Neuronal stem cell (in vitro differentiated cells): Measurements from ENCODE around the gene PRR16. TPM values are rescaled to one million over a fixed set of nuclear protein-coding genes. Genes with fewer than 3 reads are reported as not detected.

ENCODE experiments used
- DNase-seq: peaks from one replicate; pipeline ENCODE4 v3.0.0-alpha.2; 2013; ENCODE audit warnings: low spot score
- H2AFZ ChIP-seq: one replicate; pipeline ENCODE4 v1.6.1; 2013; ENCODE audit warnings: mild to moderate bottlenecking, low read length, inconsistent platforms
- H2AK5ac ChIP-seq: 2 replicates; pipeline ENCODE4 v1.6.1; 2013; ENCODE audit warnings: low read depth, mild to moderate bottlenecking, inconsistent platforms, low read length, moderate library complexity, mixed read lengths
- H2BK120ac ChIP-seq: 2 replicates; pipeline ENCODE4 v1.6.1; 2013; ENCODE audit warnings: low read depth, mild to moderate bottlenecking, inconsistent platforms, low read length, moderate library complexity, mixed read lengths
- H2BK12ac ChIP-seq: one replicate; pipeline ENCODE4 v1.6.1; 2013; ENCODE audit warnings: low read length, inconsistent platforms
- H2BK15ac ChIP-seq: 2 replicates; pipeline ENCODE4 v1.6.1; 2013; ENCODE audit warnings: mild to moderate bottlenecking, low read length, inconsistent platforms, mixed read lengths
- H2BK5ac ChIP-seq: one replicate; pipeline ENCODE4 v1.6.1; 2013; ENCODE audit warnings: inconsistent platforms, mild to moderate bottlenecking, low read length, moderate library complexity
- H3K14ac ChIP-seq: one replicate; pipeline ENCODE4 v1.6.1; 2013; ENCODE audit warnings: low read length, inconsistent platforms
- H3K18ac ChIP-seq: 2 replicates; pipeline ENCODE4 v1.6.1; 2013; ENCODE audit warnings: low read length, inconsistent platforms
- H3K23ac ChIP-seq: 2 replicates; pipeline ENCODE4 v1.6.1; 2013; ENCODE audit warnings: low read depth, mild to moderate bottlenecking, mixed read lengths, low read length, inconsistent platforms; ENCODE audit not compliant: poor library complexity
- H3K27ac ChIP-seq: replicated peaks from 3 replicates; pipeline ENCODE4 v1.5.1; 2013; ENCODE audit warnings: low read length, inconsistent platforms
- H3K27me3 ChIP-seq, 3 experiments: 2 replicates each; pipeline ENCODE4 v1.6.1; 2013; ENCODE audit warnings: low read length in 3 of 3, mild to moderate bottlenecking in 2 of 3, inconsistent platforms in 1 of 3, low read depth in 1 of 3, mixed read lengths in 1 of 3, moderate library complexity in 1 of 3; ENCODE audit not compliant: control insufficient read depth in 3 of 3, insufficient read depth in 3 of 3
- H3K36me3 ChIP-seq, 2 donors: replicated peaks in 1 of 2; 2 replicates each; pipeline ENCODE4 v1.6.1; 2013; ENCODE audit warnings: low read length in 2 of 2; ENCODE audit not compliant: control insufficient read depth in 2 of 2, insufficient read depth in 2 of 2
- H3K4ac ChIP-seq: 2 replicates; pipeline ENCODE4 v1.6.1; 2013; ENCODE audit warnings: inconsistent platforms, mild to moderate bottlenecking, low read length, moderate library complexity
- H3K4me1 ChIP-seq, 2 donors: 1 replicate in 1 of 2; 2 replicates in 1 of 2; pipeline ENCODE4 v1.6.1; 2013; ENCODE audit warnings: low read length in 2 of 2, low read depth in 1 of 2; ENCODE audit not compliant: control insufficient read depth in 2 of 2, insufficient read depth in 1 of 2
- H3K4me2 ChIP-seq: one replicate; pipeline ENCODE4 v1.6.1; 2013; ENCODE audit warnings: mild to moderate bottlenecking, low read length, inconsistent platforms; ENCODE audit not compliant: insufficient read depth, poor library complexity, severe bottlenecking
- H3K4me3 ChIP-seq, 2 donors: 2 replicates each; pipeline ENCODE4 v1.5.1; 2013; ENCODE audit warnings: low read length in 2 of 2, mild to moderate bottlenecking in 2 of 2, inconsistent platforms in 1 of 2, moderate library complexity in 1 of 2
- H3K79me1 ChIP-seq: one replicate; pipeline ENCODE4 v1.6.1; 2013; ENCODE audit warnings: low read depth, mild to moderate bottlenecking, inconsistent platforms, low read length, moderate library complexity
- H3K9ac ChIP-seq: one replicate; pipeline ENCODE4 v1.6.1; 2013; ENCODE audit warnings: mild to moderate bottlenecking, low read depth, low read length, inconsistent platforms; ENCODE audit not compliant: poor library complexity
- H3K9me3 ChIP-seq, 2 donors: replicated peaks in 1 of 2; 2 replicates each; pipeline versions ENCODE3 to v1.6.1; 2013; ENCODE audit warnings: low read length in 2 of 2, mild to moderate bottlenecking in 2 of 2, inconsistent platforms in 1 of 2, low read depth in 1 of 2, mixed read lengths in 1 of 2, moderate library complexity in 1 of 2; ENCODE audit not compliant: control insufficient read depth in 2 of 2, insufficient read depth in 1 of 2
- H4K8ac ChIP-seq: one replicate; pipeline ENCODE4 v1.6.1; 2013; ENCODE audit warnings: low read depth, mild to moderate bottlenecking, inconsistent platforms, low read length, moderate library complexity
- H4K91ac ChIP-seq: one replicate; pipeline ENCODE4 v1.6.1; 2013; ENCODE audit warnings: low read length, low read depth, mild to moderate bottlenecking, inconsistent platforms; ENCODE audit not compliant: poor library complexity
- WGBS, 2 donors: extraction: QIAGEN DNeasy Blood & Tissue Kit; methylation state at CpG; one replicate each; pipeline ENCODE4 v1.1.7; 2013; ENCODE audit warnings: missing lambda C conversion rate in 2 of 2, mixed read lengths in 1 of 2; ENCODE audit not compliant: insufficient read length in 2 of 2, insufficient replicate concordance in 1 of 2; ENCODE audit errors: extremely low coverage in 2 of 2; 5-methylcytosine and 5-hydroxymethylcytosine counted together
- small RNA-seq: library from polyadenylated mRNA; stranded (forward); fragments of <200 nt; extraction: miRNeasy Mini kit (QIAGEN cat#:217004); gene quantifications from one replicate; pipeline ENCODE3, GENCODE V24; 2013; ENCODE audit not compliant: insufficient read depth

Gene PRR16

DNA sequence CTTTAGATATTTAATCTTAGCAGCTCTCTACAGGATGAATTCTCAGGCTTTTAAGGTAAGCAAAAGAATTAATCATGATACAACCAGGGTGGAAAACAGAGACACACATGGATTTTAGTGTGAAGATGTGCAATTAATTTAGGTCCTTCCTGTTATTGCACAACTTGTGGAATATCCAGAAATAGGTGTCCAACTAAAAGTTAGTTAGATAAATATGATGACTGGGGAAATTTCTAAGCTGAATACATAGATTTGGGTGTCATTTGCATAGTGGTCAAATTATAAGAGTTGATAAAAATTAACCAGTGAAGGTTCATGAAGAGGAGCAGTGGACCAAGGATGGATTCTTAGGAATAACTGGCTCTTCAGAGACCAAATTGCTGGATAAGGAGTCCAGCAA is 266.1 kb downstream of the PRR16 start:
- Histone ChIP-seq H2BK15ac (no peak overlapping the region), H3K4me2 (no peak overlapping the region), H3K4ac (no peak overlapping the region), H3K14ac (no peak overlapping the region), H2BK5ac (no peak overlapping the region), H3K36me3 (no peaks in the 10 kb centered on the region), H4K8ac (no peak overlapping the region), H4K91ac (no peak overlapping the region), H3K9me3 (no peaks in the 10 kb centered on the region), H3K27me3 (no peaks in the 10 kb centered on the region), H3K79me1 (no peaks in the 10 kb centered on the region), H2AFZ (no peak overlapping the region), H3K23ac (no peak overlapping the region), H2BK12ac (no peak overlapping the region), H2BK120ac (no peak overlapping the region), H3K9ac (no peak overlapping the region), H3K27ac (no peak overlapping the region), H3K4me3 (no peak overlapping the region), H3K4me1 (no peaks in the 10 kb centered on the region), H3K18ac (no peak overlapping the region), H2AK5ac (no peak overlapping the region)
- DNase-seq = no peak

DNA sequence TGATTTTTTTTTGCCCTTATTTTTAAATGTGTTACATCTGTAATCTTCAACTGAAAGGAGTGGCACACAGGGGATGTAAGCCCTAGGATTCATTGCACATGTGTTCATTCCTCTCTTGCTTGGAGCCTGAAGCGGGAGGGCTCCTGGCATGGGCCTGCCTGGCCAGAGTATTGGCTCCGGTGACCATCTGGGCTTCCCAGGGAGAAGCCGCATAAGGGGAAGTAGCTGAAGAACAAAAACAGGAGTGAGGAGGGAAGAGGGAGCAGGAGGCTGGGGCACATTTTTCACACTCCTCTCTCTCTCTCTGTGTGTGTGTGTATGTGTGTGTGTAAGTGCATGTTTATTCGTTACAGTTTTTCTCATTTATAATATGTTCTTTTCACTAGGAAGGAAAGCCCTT is 269.9 kb downstream of the PRR16 start:
- Histone ChIP-seq H3K4me2 (no peak overlapping the region), H2BK15ac (no peak overlapping the region), H4K8ac (no peak overlapping the region), H2BK5ac (no peak overlapping the region), H3K23ac (no peak overlapping the region), H3K4me3 (no peak overlapping the region), H2AFZ (peak overlapping the region; percentile 69), H2BK12ac (no peak overlapping the region), H3K4me1 (no peaks in the 10 kb centered on the region), H2AK5ac (no peak overlapping the region), H3K4ac (no peak overlapping the region), H3K9ac (no peak overlapping the region), H3K36me3 (no peaks in the 10 kb centered on the region), H3K27me3 (no peaks in the 10 kb centered on the region), H3K79me1 (no peaks in the 10 kb centered on the region), H3K14ac (no peak overlapping the region), H3K27ac (no peak overlapping the region), H2BK120ac (no peak overlapping the region), H3K9me3 (no peaks in the 10 kb centered on the region), H4K91ac (no peak overlapping the region), H3K18ac (no peak overlapping the region)
- DNase-seq = peak; percentile 2
- no CpG with 5 or more reads among the region's 4 CpGs for WGBS, 2 donors

DNA sequence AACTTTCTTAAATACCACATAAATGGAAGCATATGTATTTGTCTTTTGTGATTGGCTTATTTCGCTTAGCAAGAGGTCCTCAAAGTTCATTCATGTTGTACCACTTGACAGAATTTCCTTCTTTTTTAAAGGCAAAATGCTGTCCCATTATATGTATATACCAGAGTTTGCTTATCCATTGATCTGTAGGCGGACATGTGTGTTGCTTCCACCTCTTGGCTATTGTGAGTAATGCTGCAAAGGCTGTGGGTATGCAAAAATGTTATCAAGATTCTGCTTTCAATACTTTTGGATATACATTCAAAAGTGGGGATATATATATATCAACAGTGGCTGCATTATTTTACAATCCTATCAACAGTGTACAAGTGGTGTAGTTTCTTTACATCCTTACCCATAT is 271.0 kb downstream of the PRR16 start:
- Histone ChIP-seq H3K79me1 (no peaks in the 10 kb centered on the region), H3K4me2 (no peak overlapping the region), H3K23ac (no peak overlapping the region), H3K27ac (no peak overlapping the region), H2BK12ac (no peak overlapping the region), H3K27me3 (no peaks in the 10 kb centered on the region), H4K8ac (no peak overlapping the region), H3K9me3 (no peaks in the 10 kb centered on the region), H3K36me3 (no peaks in the 10 kb centered on the region), H3K9ac (no peak overlapping the region), H3K4me1 (no peaks in the 10 kb centered on the region), H2BK5ac (no peak overlapping the region), H3K4me3 (no peak overlapping the region), H3K14ac (no peak overlapping the region), H2AK5ac (no peak overlapping the region), H4K91ac (no peak overlapping the region), H2BK120ac (no peak overlapping the region), H3K18ac (no peak overlapping the region), H2AFZ (no peak overlapping the region), H3K4ac (no peak overlapping the region), H2BK15ac (no peak overlapping the region)
- no CpG with 5 or more reads among the region's 2 CpGs for WGBS, 2 donors
- no peak for DNase-seq

Small RNAs within 50 kb of the gene (small RNA-seq; reads per million reads assigned to genes)
- not detected for gene PRELID3BP8
- gene RNU4-69P = not detected
